ENCODE results near the gene MACROD2.
"Not testable (repeated sequence)": the region's sequence is repeated elsewhere in the genome, so short reads cannot be mapped to it uniquely, and the experiment has no call there.

Gene MACROD2

GRCh38 chr20:14888134-14888533 lies 892.8 kb downstream of the MACROD2 start:
- DNase-seq: no peak

- DNase-seq: no peak
Observed at GRCh38 chr20:14889496-14890255, 894.4 kb downstream of the MACROD2 start.

- no peak for DNase-seq
Observed at GRCh38 chr20:14890713-14891112, 895.4 kb downstream of the MACROD2 start.

- DNase-seq: no peak
Observed at GRCh38 chr20:14892782-14893181, 897.5 kb downstream of the MACROD2 start.

- no peak for DNase-seq
Observed at GRCh38 chr20:14896569-14896968, 901.3 kb downstream of the MACROD2 start.

- DNase-seq: no peak
Observed at GRCh38 chr20:14897608-14898007, 902.3 kb downstream of the MACROD2 start.

GRCh38 chr20:14902432-14903089 lies 907.2 kb downstream of the MACROD2 start:
- DNase-seq: no peak

- DNase-seq: no peak
Observed at GRCh38 chr20:14906908-14907434, 911.7 kb downstream of the MACROD2 start.

- no peak for DNase-seq
Observed at GRCh38 chr20:14910126-14910525, 914.8 kb downstream of the MACROD2 start.

GRCh38 chr20:14913896-14914620 lies 918.7 kb downstream of the MACROD2 start:
- DNase-seq: no peak

GRCh38 chr20:14914633-14915032 lies 919.3 kb downstream of the MACROD2 start:
- DNase-seq: no peak

- no peak for DNase-seq
Observed at GRCh38 chr20:14915356-14915755, 920.0 kb downstream of the MACROD2 start.

GRCh38 chr20:14916360-14916920 lies 921.1 kb downstream of the MACROD2 start:
- DNase-seq: no peak

- DNase-seq: no peak
Observed at GRCh38 chr20:14918281-14918680, 923.0 kb downstream of the MACROD2 start.

- DNase-seq: peak; percentile 31
Observed at GRCh38 chr20:14918976-14919375, 923.7 kb downstream of the MACROD2 start.

- peak; percentile 73 for DNase-seq
Observed at GRCh38 chr20:14919501-14920081, 924.3 kb downstream of the MACROD2 start.

- peak; percentile 88 for DNase-seq
Observed at GRCh38 chr20:14921513-14921912, 926.2 kb downstream of the MACROD2 start.

- DNase-seq: no peak
Observed at GRCh38 chr20:14922503-14923267, 927.4 kb downstream of the MACROD2 start.

GRCh38 chr20:14924433-14924832 lies 929.1 kb downstream of the MACROD2 start:
- no peak for DNase-seq

- peak; percentile 82 for DNase-seq
Observed at GRCh38 chr20:14925300-14925699, 930.0 kb downstream of the MACROD2 start.

GRCh38 chr20:14926436-14926835 lies 931.1 kb downstream of the MACROD2 start:
- DNase-seq: not testable (repeated sequence)

- peak; percentile 47 for DNase-seq
Observed at GRCh38 chr20:14928083-14928482, 932.8 kb downstream of the MACROD2 start.
